Gastroesophageal sphincter (tissue), 3 donors: ENCODE data around the gene MED29.

Experiments used
- CTCF ChIP-seq, 4 experiments: fragments of 200-600 bp in 2 of 4; fragments of 450-650 bp in 2 of 4; sonication (generic) in 1 of 4; IDR thresholded peaks; one replicate each; pipeline ENCODE4 v1.5.1; 2017 to 2019; ENCODE audit warnings: antibody characterized with exemption in 4 of 4, mild to moderate bottlenecking in 2 of 4, moderate library complexity in 2 of 4
- POLR2A ChIP-seq, 2 donors: fragments of 450-650 bp; IDR thresholded peaks; one replicate each; pipeline ENCODE4 v1.6.1; 2017; ENCODE audit warnings: antibody characterized with exemption in 2 of 2, mild to moderate bottlenecking in 2 of 2, moderate library complexity in 1 of 2
- POLR2AphosphoS5 ChIP-seq: sonication (generic); formaldehyde crosslinking; IDR thresholded peaks from one replicate; pipeline ENCODE4 v1.6.1; 2017; ENCODE audit warnings: antibody characterized with exemption

- TF ChIP-seq CTCF (IDR thresholded peaks at IDR 0.05) (no peak), POLR2AphosphoS5 (peak; percentile 89), POLR2A (IDR thresholded peaks at IDR 0.05) (peak; percentile 54 to 69)
Observed at GRCh38 chr19:39408392-39409207, 17.4 kb downstream of the MED29 start.
